Upper lobe of left lung (tissue), 4 donors: ENCODE measurements around the gene PLCB1.

ENCODE experiments used
- CTCF ChIP-seq, 6 experiments: fragments of 450-650 bp in 4 of 6; fragments of 200-600 bp in 2 of 6; sonication (generic) in 2 of 6; IDR thresholded peaks; one replicate each; pipeline ENCODE4 v1.5.1; 2016 to 2019; ENCODE audit warnings: antibody characterized with exemption in 6 of 6
- POLR2A ChIP-seq, 4 donors: fragments of 450-650 bp; IDR thresholded peaks; one replicate each; pipeline ENCODE4 v1.5.1; 2016 to 2017; ENCODE audit warnings: antibody characterized with exemption in 4 of 4, mild to moderate bottlenecking in 2 of 4

- TF ChIP-seq CTCF (IDR thresholded peaks at IDR 0.05) (no peak), POLR2A (IDR thresholded peaks at IDR 0.05) (no peak)
These were observed 31.5 kb downstream of the PLCB1 start for GRCh38 chr20:8163543-8163942.
